Frontal cortex (tissue), 1 donor: ENCODE results near the gene AKAP17A. TPM values are rescaled to one million over a fixed set of nuclear protein-coding genes. Genes with fewer than 3 reads are reported as not detected.

Experiments used
- total RNA-seq: library from RNA; depleted of rRNA; stranded (reverse); fragments of >200 nt; gene quantifications from one replicate; pipeline ENCODE4 v1.2.3, GENCODE V29; 2014

AKAP17A gene
- total RNA-seq, 1 donor from 2014 or later = 12.2 TPM

Other genes starting within 250 kb of the AKAP17A start
- gene SLC25A6, start 199.5 kb upstream of the AKAP17A start, total RNA-seq = 139 TPM
- gene ASMTL, start 138.7 kb upstream of the AKAP17A start, total RNA-seq = 10.6 TPM
- under 0.01 TPM for gene P2RY8, start 54.4 kb upstream of the AKAP17A start, total RNA-seq
- 0.41 TPM for gene ASMT, start 23.5 kb downstream of the AKAP17A start, total RNA-seq